Astrocyte of the spinal cord (primary cell): ENCODE data around the gene CD164L2.

Experiments
- DNase-seq: peaks from one replicate; pipeline ENCODE4 v3.0.0; 2011; ENCODE audit warnings: low read depth, low spot score
- H3K4me3 ChIP-seq: 2 replicates; pipeline ENCODE4 v1.5.1; 2011; ENCODE audit warnings: low read depth, mild to moderate bottlenecking, low read length, moderate library complexity
- CTCF ChIP-seq: IDR thresholded peaks from 2 replicates; pipeline ENCODE4 v1.5.1; 2012; ENCODE audit warnings: low read depth, mild to moderate bottlenecking, low read length, inconsistent platforms
- in situ Hi-C: cut with HindIII; loops from 2 replicates; pipeline ENCODE4 v1.10.0; 2017; ENCODE audit warnings: low sequenced_read_pairs

Gene CD164L2

GRCh38 chr1:27346991-27347624, 36.0 kb downstream of the CD164L2 start:
- DNase-seq: no peak
- in situ Hi-C loops: no loop called here
- no peak for TF ChIP-seq CTCF
- H3K4me3 ChIP-seq: no peak overlapping the region

DNA sequence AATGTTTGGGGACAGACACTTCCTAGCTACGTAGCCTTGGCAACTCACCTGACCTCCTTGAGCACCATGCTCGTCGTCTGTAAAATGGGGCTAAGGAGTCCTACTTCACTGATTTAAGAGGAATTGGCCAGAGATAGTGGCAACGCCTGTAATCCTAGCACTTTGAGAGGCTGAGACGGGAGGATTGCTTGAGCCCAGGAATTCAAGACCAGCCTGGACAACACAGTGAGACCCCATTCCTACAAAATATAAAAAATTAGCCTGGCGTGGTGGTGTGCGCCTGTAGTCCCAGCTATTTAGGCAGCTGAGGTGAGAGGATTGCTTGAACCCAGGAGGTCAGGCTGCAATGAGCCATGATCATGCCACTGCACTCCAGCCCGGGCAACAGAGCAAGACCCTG, 36.8 kb downstream of the CD164L2 start:
- TF ChIP-seq CTCF: no peak
- in situ Hi-C loops: no loop called here
- H3K4me3 ChIP-seq: no peak overlapping the region
- no peak for DNase-seq

GRCh38 chr1:27345272-27345671, 37.9 kb downstream of the CD164L2 start:
- TF ChIP-seq CTCF: no peak
- H3K4me3 ChIP-seq: no peak overlapping the region
- in situ Hi-C loops: no loop called here
- DNase-seq: no peak

DNA sequence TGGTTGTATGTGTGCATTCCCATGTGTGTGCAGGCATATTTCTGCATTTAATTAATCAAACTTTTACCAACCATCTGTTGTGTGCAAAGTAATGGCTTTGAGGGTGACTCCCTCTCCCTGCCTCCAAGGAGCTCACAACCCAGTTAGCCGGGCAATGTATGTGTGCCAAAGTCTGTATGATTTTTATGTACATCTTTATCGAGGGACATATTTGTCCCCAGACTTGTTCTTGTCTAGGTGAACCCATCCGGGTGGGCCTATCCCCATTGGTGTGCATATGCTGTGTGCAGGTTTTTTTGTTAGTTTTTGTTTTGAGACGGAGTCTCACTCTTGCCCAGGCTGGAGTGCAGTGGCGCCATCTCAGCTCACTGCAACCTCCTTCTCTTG, 39.5 kb downstream of the CD164L2 start:
- no peak for TF ChIP-seq CTCF

DNA sequence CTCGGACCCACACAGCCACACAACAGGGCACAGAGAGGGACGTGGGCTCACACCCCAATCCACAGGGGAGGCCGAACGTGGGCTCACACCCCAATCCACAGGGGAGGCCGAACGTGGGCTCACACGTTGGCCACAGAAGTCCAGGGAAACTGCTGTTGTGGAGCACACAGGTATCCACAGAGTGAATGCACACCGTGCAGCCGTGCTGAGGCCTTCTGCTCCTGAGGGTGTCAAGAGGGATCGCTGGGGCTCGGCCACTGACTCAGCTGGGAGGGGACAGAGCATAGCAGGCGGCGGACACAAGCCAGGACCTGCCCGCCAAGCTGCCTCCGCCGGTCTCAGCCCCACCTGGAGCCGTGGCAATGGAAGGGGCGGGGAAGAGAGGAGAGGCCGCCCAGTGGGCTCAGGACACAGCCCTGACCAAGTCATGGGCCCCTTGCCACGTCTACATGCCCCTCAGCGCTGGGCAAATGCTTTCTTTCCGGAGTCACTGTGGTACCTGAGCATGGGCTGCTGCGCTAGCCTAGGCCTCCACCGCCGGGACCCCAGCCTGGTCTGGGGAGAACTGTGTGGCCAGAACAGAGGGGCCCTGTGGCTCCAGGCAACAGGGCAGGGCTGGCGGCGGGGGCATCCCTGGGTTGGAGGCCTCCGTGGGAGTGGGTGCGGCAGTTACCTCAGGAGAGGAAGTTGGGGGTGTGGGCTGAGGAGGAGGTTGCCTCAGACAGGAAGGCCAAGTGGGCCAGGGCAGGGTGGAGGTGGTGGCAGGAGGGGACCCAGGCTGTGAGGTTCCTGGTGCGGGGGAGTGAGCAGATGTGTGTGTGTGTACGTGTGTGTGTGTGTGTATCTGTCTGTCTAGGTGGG, 40.1 kb downstream of the CD164L2 start:
- no peak for TF ChIP-seq CTCF
- in situ Hi-C loops: no loop called here
- H3K4me3 ChIP-seq: no peak overlapping the region
- DNase-seq: no peak

More for the DNA sequence above, 39.5 kb downstream of the CD164L2 start:
- in situ Hi-C loops: no loop called here
- H3K4me3 ChIP-seq: no peak overlapping the region
- DNase-seq: no peak

DNA sequence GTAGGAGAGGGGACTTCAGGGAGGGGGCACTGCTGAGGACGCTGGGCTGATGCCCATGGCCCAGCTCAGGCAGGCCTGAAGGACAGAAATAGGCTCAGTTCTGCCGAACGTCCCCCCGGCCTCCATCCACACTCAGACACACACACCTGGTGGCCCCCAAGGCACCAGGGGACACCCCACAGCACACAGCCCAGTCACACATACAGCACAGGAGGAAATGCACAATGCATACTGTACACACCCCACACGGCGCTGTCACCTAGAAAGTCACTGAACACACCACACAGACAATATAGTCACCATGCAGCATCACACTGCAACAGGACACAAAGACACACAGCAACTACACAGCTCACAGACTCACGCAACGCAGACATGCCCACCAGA, 40.7 kb downstream of the CD164L2 start:
- no peak for TF ChIP-seq CTCF
- no peak overlapping the region for H3K4me3 ChIP-seq
- in situ Hi-C loops: no loop called here
- DNase-seq: no peak
